Progenitor cell of endocrine pancreas (in vitro differentiated cells): Measurements from ENCODE around the gene BYSL. TPM values are rescaled to one million over a fixed set of nuclear protein-coding genes. Genes with fewer than 3 reads are reported as not detected.

Experiments used
- DNase-seq: peaks from one replicate; pipeline ENCODE4 v3.0.0; 2021; ENCODE audit warnings: low spot score; ENCODE audit not compliant: unreplicated experiment
- H3K27ac Mint-ChIP-seq: 2 replicates; pipeline ENCODE4 v1.8.0; 2021; ENCODE audit warnings: mild to moderate bottlenecking, moderate library complexity, mixed read lengths
- H3K27me3 Mint-ChIP-seq: 2 replicates; pipeline ENCODE4 v1.8.0; 2021; ENCODE audit warnings: mixed read lengths
- H3K36me3 Mint-ChIP-seq: 2 replicates; pipeline ENCODE4 v1.8.0; 2022; ENCODE audit warnings: mixed read lengths; ENCODE audit not compliant: insufficient read depth
- H3K4me1 Mint-ChIP-seq: 2 replicates; pipeline ENCODE4 v1.8.0; 2021; ENCODE audit warnings: low read depth, mixed read lengths
- H3K4me3 Mint-ChIP-seq: 2 replicates; pipeline ENCODE4 v1.8.0; 2021; ENCODE audit warnings: low read depth, mild to moderate bottlenecking, moderate library complexity, mixed read lengths
- H3K9me3 Mint-ChIP-seq: 2 replicates; pipeline ENCODE4 v1.8.0; 2021; ENCODE audit warnings: low read depth, mixed read lengths
- CTCF ChIP-seq: fragments of 200-600 bp; sonication (generic); IDR thresholded peaks from one replicate; pipeline ENCODE4 v1.5.0; 2021; ENCODE audit warnings: antibody characterized with exemption, mild to moderate bottlenecking; ENCODE audit not compliant: unreplicated experiment
- total RNA-seq: library from RNA; stranded (reverse); gene quantifications from 2 replicates; pipeline ENCODE4 v1.2.1, GENCODE V29; 2021

BYSL gene
- total RNA-seq, 1 donor from 2014 or later, result 32.8 TPM

- Mint-ChIP-seq H3K36me3 (no peaks in the 10 kb centered on the region), H3K27ac (no peak overlapping the region), H3K9me3 (no peaks in the 10 kb centered on the region), H3K4me3 (no peak overlapping the region), H3K4me1 (peaks cover 11% of the 10 kb centered on the region), H3K27me3 (peaks cover 6% of the 10 kb centered on the region)
- TF ChIP-seq CTCF, result no peak
- no peak for DNase-seq
Observed at GRCh38 chr6:41967312-41968287, 46.3 kb downstream of the BYSL start.

GRCh38 chr6:41970436-41970846, 49.1 kb downstream of the BYSL start:
- Mint-ChIP-seq H3K27ac (no peak overlapping the region), H3K4me3 (no peak overlapping the region), H3K9me3 (no peaks in the 10 kb centered on the region), H3K36me3 (no peaks in the 10 kb centered on the region), H3K27me3 (no peaks in the 10 kb centered on the region), H3K4me1 (peaks cover 9% of the 10 kb centered on the region)
- TF ChIP-seq CTCF, result no peak
- DNase-seq, result no peak

DNA sequence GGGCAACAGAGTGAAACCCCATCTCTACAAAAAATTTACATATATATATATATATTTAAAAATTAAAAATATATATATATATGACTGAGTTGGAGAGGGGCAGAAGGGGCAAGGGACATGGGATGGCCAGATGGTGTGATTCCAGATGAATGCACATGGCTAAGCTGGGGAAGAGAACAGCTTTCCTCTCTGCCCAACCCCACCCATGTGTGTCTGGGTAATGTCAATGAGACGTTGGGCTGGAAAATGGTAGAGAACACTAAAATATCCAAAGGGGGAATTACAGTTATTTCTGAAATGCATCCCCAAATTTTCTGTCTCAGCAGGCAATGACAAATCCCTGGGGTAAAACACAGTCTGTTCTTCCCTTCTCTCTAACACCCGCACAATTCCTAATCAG, 51.5 kb downstream of the BYSL start:
- Mint-ChIP-seq H3K9me3 (no peaks in the 10 kb centered on the region), H3K4me3 (no peak overlapping the region), H3K27ac (no peak overlapping the region), H3K4me1 (no peaks in the 10 kb centered on the region), H3K36me3 (no peaks in the 10 kb centered on the region), H3K27me3 (no peaks in the 10 kb centered on the region)
- DNase-seq, result no peak
- TF ChIP-seq CTCF, result no peak

GRCh38 chr6:41974281-41974825, 53.1 kb downstream of the BYSL start:
- Mint-ChIP-seq H3K27ac (no peak overlapping the region), H3K36me3 (no peaks in the 10 kb centered on the region), H3K27me3 (no peaks in the 10 kb centered on the region), H3K4me1 (no peaks in the 10 kb centered on the region), H3K9me3 (no peaks in the 10 kb centered on the region), H3K4me3 (no peak overlapping the region)
- no peak for TF ChIP-seq CTCF
- no peak for DNase-seq

GRCh38 chr6:41975276-41975675, 54.0 kb downstream of the BYSL start:
- Mint-ChIP-seq H3K4me3 (no peak overlapping the region), H3K27me3 (no peaks in the 10 kb centered on the region), H3K36me3 (no peaks in the 10 kb centered on the region), H3K4me1 (no peaks in the 10 kb centered on the region), H3K9me3 (no peaks in the 10 kb centered on the region), H3K27ac (no peak overlapping the region)
- DNase-seq, result no peak
- TF ChIP-seq CTCF, result no peak
